Upper lobe of left lung (tissue), 4 donors: Measurements from ENCODE around the gene NRXN3.

Source experiments
- CTCF ChIP-seq, 6 experiments: fragments of 450-650 bp in 4 of 6; fragments of 200-600 bp in 2 of 6; sonication (generic) in 2 of 6; IDR thresholded peaks; one replicate each; pipeline ENCODE4 v1.5.1; 2016 to 2019; ENCODE audit warnings: antibody characterized with exemption in 6 of 6
- POLR2A ChIP-seq, 4 donors: fragments of 450-650 bp; IDR thresholded peaks; one replicate each; pipeline ENCODE4 v1.5.1; 2016 to 2017; ENCODE audit warnings: antibody characterized with exemption in 4 of 4, mild to moderate bottlenecking in 2 of 4

- TF ChIP-seq CTCF (IDR thresholded peaks at IDR 0.05): no peak
- no peak for TF ChIP-seq POLR2A (IDR thresholded peaks at IDR 0.05)
These were observed 1251.6 kb downstream of the NRXN3 start for GRCh38 chr14:79421811-79422210.
